KMS-11 (cell line): ENCODE data around the gene GALNT2.

Experiments
- H2AFZ ChIP-seq: fragments of 200-600 bp; sonication (generic); 2 replicates; pipeline ENCODE4 v1.6.1; 2016; ENCODE audit warnings: antibody characterized with exemption, mixed run types, low read depth
- H3K27ac ChIP-seq: fragments of 200-600 bp; sonication (generic); 2 replicates; pipeline ENCODE4 v1.6.1; 2016; ENCODE audit warnings: mild to moderate bottlenecking, mixed run types
- H3K27me3 ChIP-seq: fragments of 200-600 bp; sonication (generic); 2 replicates; pipeline ENCODE4 v1.6.1; 2017; ENCODE audit warnings: mild to moderate bottlenecking, low read depth, mixed run types, moderate library complexity; ENCODE audit not compliant: insufficient read depth
- H3K36me3 ChIP-seq: fragments of 200-600 bp; sonication (generic); 2 replicates; pipeline ENCODE4 v1.6.1; 2017; ENCODE audit warnings: mild to moderate bottlenecking, mixed run types; ENCODE audit not compliant: insufficient read depth
- H3K4me1 ChIP-seq: fragments of 200-600 bp; sonication (generic); 2 replicates; pipeline ENCODE4 v1.6.1; 2016; ENCODE audit warnings: mild to moderate bottlenecking, low read depth, mixed run types; ENCODE audit not compliant: poor library complexity, severe bottlenecking
- H3K4me2 ChIP-seq: fragments of 200-600 bp; sonication (generic); 2 replicates; pipeline ENCODE4 v1.7.0; 2016; ENCODE audit warnings: mild to moderate bottlenecking, mixed run types
- H3K4me3 ChIP-seq: fragments of 200-600 bp; sonication (generic); IDR thresholded peaks from 2 replicates; pipeline ENCODE4 v1.6.1; 2017; ENCODE audit warnings: low read depth, low read length, mixed read lengths; ENCODE audit not compliant: insufficient read depth
- H3K79me2 ChIP-seq: fragments of 200-600 bp; sonication (generic); 2 replicates; pipeline ENCODE4 v1.6.1; 2016; ENCODE audit warnings: low read depth, mixed run types; ENCODE audit not compliant: insufficient read depth
- H3K9ac ChIP-seq: fragments of 200-600 bp; sonication (generic); 2 replicates; pipeline ENCODE4 v1.6.1; 2016; ENCODE audit warnings: mild to moderate bottlenecking, mixed run types
- H4K20me1 ChIP-seq: fragments of 200-600 bp; sonication (generic); 2 replicates; pipeline ENCODE4 v1.6.1; 2016; ENCODE audit warnings: mild to moderate bottlenecking, mixed run types; ENCODE audit not compliant: insufficient read depth
- CTCF ChIP-seq: fragments of 200-600 bp; sonication (generic); conservative IDR thresholded peaks from 2 replicates; pipeline ENCODE4 v1.6.1; 2017; ENCODE audit warnings: low read depth, mild to moderate bottlenecking, antibody characterized with exemption, low read length, moderate library complexity, mixed read lengths

Gene GALNT2

GRCh38 chr1:230284891-230285290 is 217.9 kb downstream of the GALNT2 start:
- no peak overlapping the region for H3K27ac ChIP-seq
- H4K20me1 ChIP-seq, result no peaks in the 10 kb centered on the region
- H3K27me3 ChIP-seq, result no peaks in the 10 kb centered on the region
- H2AFZ ChIP-seq, result no peak overlapping the region
- H3K9ac ChIP-seq, result no peak overlapping the region
- H3K36me3 ChIP-seq, result no peaks in the 10 kb centered on the region
- H3K4me1 ChIP-seq, result no peaks in the 10 kb centered on the region
- no peak overlapping the region for H3K4me2 ChIP-seq
- no peaks in the 10 kb centered on the region for H3K79me2 ChIP-seq
- H3K4me3 ChIP-seq, result no peak overlapping the region
- no peak for TF ChIP-seq CTCF

GRCh38 chr1:230285351-230285750 is 218.3 kb downstream of the GALNT2 start:
- Histone ChIP-seq H3K4me2 (no peak overlapping the region), H3K4me3 (no peak overlapping the region), H3K4me1 (no peaks in the 10 kb centered on the region), H4K20me1 (no peaks in the 10 kb centered on the region), H3K9ac (no peak overlapping the region), H3K79me2 (no peaks in the 10 kb centered on the region), H2AFZ (no peak overlapping the region), H3K27ac (no peak overlapping the region), H3K36me3 (no peaks in the 10 kb centered on the region), H3K27me3 (no peaks in the 10 kb centered on the region)
- TF ChIP-seq CTCF, result no peak

GRCh38 chr1:230286166-230286889 is 219.3 kb downstream of the GALNT2 start:
- H3K27ac ChIP-seq, result no peak overlapping the region
- no peak overlapping the region for H3K9ac ChIP-seq
- H3K79me2 ChIP-seq, result no peaks in the 10 kb centered on the region
- no peaks in the 10 kb centered on the region for H3K27me3 ChIP-seq
- no peak overlapping the region for H2AFZ ChIP-seq
- H4K20me1 ChIP-seq, result no peaks in the 10 kb centered on the region
- no peak overlapping the region for H3K4me2 ChIP-seq
- H3K4me1 ChIP-seq, result no peaks in the 10 kb centered on the region
- TF ChIP-seq CTCF, result no peak
- no peaks in the 10 kb centered on the region for H3K36me3 ChIP-seq
- no peak overlapping the region for H3K4me3 ChIP-seq

GRCh38 chr1:230286890-230287269 is 219.8 kb downstream of the GALNT2 start:
- Histone ChIP-seq H3K79me2 (no peaks in the 10 kb centered on the region), H3K4me3 (no peak overlapping the region), H3K4me2 (no peak overlapping the region), H3K27me3 (no peaks in the 10 kb centered on the region), H3K4me1 (no peaks in the 10 kb centered on the region), H2AFZ (no peak overlapping the region), H4K20me1 (no peaks in the 10 kb centered on the region), H3K27ac (no peak overlapping the region), H3K9ac (no peak overlapping the region), H3K36me3 (no peaks in the 10 kb centered on the region)
- no peak for TF ChIP-seq CTCF
